ENCODE data around the gene CALN1. TPM values are rescaled to one million over a fixed set of nuclear protein-coding genes. Genes with fewer than 3 reads are reported as not detected.

The CALN1 gene
- total and polyA plus RNA-seq, 2 experiments from 2014 or later = 7.6 to 14.5 TPM

DNA sequence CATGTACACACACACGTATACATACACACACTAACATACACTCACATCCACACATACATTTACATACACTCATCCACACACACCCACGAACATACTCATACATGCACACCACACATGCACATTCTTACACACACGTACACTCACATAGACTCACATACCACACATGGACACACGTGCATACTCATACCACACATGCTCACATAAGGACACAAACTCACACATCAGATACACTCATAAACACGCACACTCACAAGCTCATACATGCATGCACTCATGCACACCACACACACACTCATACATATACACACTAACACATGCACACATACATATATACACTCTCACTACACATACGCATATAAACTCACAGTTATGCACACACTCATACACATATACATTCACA lies 1.2 kb upstream of the CALN1 start (continued):
- no peak for TF ChIP-seq ZNF331 (CRISPR knock-in tag; IDR thresholded peaks at IDR 0.05; ENCODE audit: low read depth)
- no peak for TF ChIP-seq CREB1 (CRISPR knock-in tag; IDR thresholded peaks at IDR 0.05; ENCODE audit: low read depth)
- TF ChIP-seq, protein P1, sequence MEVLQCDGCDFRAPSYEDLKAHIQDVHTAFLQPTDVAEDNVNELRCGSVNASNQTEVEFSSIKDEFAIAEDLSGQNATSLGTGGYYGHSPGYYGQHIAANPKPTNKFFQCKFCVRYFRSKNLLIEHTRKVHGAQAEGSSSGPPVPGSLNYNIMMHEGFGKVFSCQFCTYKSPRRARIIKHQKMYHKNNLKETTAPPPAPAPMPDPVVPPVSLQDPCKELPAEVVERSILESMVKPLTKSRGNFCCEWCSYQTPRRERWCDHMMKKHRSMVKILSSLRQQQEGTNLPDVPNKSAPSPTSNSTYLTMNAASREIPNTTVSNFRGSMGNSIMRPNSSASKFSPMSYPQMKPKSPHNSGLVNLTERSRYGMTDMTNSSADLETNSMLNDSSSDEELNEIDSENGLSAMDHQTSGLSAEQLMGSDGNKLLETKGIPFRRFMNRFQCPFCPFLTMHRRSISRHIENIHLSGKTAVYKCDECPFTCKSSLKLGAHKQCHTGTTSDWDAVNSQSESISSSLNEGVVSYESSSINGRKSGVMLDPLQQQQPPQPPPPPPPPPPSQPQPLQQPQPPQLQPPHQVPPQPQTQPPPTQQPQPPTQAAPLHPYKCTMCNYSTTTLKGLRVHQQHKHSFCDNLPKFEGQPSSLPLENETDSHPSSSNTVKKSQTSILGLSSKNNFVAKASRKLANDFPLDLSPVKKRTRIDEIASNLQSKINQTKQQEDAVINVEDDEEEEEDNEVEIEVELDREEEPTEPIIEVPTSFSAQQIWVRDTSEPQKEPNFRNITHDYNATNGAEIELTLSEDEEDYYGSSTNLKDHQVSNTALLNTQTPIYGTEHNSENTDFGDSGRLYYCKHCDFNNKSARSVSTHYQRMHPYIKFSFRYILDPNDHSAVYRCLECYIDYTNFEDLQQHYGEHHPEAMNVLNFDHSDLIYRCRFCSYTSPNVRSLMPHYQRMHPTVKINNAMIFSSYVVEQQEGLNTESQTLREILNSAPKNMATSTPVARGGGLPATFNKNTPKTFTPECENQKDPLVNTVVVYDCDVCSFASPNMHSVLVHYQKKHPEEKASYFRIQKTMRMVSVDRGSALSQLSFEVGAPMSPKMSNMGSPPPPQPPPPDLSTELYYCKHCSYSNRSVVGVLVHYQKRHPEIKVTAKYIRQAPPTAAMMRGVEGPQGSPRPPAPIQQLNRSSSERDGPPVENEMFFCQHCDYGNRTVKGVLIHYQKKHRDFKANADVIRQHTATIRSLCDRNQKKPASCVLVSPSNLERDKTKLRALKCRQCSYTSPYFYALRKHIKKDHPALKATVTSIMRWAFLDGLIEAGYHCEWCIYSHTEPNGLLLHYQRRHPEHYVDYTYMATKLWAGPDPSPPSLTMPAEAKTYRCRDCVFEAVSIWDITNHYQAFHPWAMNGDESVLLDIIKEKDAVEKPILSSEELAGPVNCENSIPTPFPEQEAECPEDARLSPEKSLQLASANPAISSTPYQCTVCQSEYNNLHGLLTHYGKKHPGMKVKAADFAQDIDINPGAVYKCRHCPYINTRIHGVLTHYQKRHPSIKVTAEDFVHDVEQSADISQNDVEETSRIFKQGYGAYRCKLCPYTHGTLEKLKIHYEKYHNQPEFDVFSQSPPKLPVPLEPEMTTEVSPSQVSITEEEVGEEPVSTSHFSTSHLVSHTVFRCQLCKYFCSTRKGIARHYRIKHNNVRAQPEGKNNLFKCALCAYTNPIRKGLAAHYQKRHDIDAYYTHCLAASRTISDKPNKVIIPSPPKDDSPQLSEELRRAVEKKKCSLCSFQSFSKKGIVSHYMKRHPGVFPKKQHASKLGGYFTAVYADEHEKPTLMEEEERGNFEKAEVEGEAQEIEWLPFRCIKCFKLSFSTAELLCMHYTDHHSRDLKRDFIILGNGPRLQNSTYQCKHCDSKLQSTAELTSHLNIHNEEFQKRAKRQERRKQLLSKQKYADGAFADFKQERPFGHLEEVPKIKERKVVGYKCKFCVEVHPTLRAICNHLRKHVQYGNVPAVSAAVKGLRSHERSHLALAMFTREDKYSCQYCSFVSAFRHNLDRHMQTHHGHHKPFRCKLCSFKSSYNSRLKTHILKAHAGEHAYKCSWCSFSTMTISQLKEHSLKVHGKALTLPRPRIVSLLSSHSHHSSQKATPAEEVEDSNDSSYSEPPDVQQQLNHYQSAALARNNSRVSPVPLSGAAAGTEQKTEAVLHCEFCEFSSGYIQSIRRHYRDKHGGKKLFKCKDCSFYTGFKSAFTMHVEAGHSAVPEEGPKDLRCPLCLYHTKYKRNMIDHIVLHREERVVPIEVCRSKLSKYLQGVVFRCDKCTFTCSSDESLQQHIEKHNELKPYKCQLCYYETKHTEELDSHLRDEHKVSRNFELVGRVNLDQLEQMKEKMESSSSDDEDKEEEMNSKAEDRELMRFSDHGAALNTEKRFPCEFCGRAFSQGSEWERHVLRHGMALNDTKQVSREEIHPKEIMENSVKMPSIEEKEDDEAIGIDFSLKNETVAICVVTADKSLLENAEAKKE (CRISPR knock-in tag; IDR thresholded peaks at IDR 0.05) = no peak
- TF ChIP-seq JUNB (IDR thresholded peaks at IDR 0.05; ENCODE audit: unreplicated experiment) = no peak

DNA sequence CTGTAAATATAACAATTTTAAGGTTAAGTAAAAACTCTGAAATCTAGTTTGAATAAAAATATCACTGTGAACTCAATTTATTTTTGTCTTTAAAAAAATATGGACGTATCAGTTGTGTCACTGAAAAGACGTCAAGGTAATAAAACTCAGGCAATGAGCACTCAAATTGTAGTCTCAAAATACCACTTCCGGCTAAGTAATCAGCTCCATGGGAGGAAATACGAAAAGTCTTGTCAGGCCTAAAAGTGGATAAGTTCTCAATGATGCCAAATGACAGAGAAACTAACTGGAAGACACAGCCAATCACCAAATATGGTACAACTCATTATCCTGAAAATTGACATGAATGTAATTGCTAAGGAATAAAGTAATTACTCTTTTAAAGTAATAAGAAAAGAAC lies 719 bp downstream of the CALN1 start:
- no peaks in the 10 kb centered on the region for H3K79me2 ChIP-seq (replicated peaks; ENCODE audit: insufficient read depth)
- Mint-ChIP-seq H3K4me3 (no peak overlapping the region), H3K27ac (no peak overlapping the region), H3K36me3 (ENCODE audit: low read depth) (no peaks in the 10 kb centered on the region), H3K27me3 (ENCODE audit: insufficient read depth, low read depth, poor library complexity) (peaks cover 6% of the 10 kb centered on the region), H3K4me1 (no peaks in the 10 kb centered on the region), H3K9me3 (no peaks in the 10 kb centered on the region)
- ATAC-seq (no peak), DNase-seq (ENCODE audit: low spot score) (no peak)
- H3K4me3 ChIP-seq = no peak overlapping the region
- no peaks in the 10 kb centered on the region for H3K36me3 ChIP-seq (ENCODE audit: insufficient read depth)
- no peaks in the 10 kb centered on the region for H3K9me2 ChIP-seq (ENCODE audit: insufficient read depth)
- no peaks in the 10 kb centered on the region for H3F3A ChIP-seq (replicated peaks; ENCODE audit: low read depth)
- H3K4me1 ChIP-seq (ENCODE audit: insufficient read depth) = peaks cover 5% of the 10 kb centered on the region; the same call in 1 of the 2 replicates
- H2AFZ ChIP-seq = no peak overlapping the region
- H3K4me2 ChIP-seq = no peak overlapping the region
- no peaks in the 10 kb centered on the region for H3K27me3 ChIP-seq (ENCODE audit: insufficient read depth)
- no peak overlapping the region for H3K27ac ChIP-seq (ENCODE audit: low read depth)
- no peaks in the 10 kb centered on the region for H4K20me1 ChIP-seq (replicated peaks; ENCODE audit: insufficient read depth)
- TF ChIP-seq, protein P1 (CRISPR knock-in tag; IDR thresholded peaks at IDR 0.05) = no peak
- no peak for TF ChIP-seq ZNF331 (CRISPR knock-in tag; IDR thresholded peaks at IDR 0.05; ENCODE audit: low read depth)
- TF ChIP-seq JUNB (IDR thresholded peaks at IDR 0.05; ENCODE audit: unreplicated experiment) = no peak
- no peak for TF ChIP-seq STAT1 (IDR thresholded peaks at IDR 0.05; ENCODE audit: unreplicated experiment)
- TF ChIP-seq, protein P2, sequence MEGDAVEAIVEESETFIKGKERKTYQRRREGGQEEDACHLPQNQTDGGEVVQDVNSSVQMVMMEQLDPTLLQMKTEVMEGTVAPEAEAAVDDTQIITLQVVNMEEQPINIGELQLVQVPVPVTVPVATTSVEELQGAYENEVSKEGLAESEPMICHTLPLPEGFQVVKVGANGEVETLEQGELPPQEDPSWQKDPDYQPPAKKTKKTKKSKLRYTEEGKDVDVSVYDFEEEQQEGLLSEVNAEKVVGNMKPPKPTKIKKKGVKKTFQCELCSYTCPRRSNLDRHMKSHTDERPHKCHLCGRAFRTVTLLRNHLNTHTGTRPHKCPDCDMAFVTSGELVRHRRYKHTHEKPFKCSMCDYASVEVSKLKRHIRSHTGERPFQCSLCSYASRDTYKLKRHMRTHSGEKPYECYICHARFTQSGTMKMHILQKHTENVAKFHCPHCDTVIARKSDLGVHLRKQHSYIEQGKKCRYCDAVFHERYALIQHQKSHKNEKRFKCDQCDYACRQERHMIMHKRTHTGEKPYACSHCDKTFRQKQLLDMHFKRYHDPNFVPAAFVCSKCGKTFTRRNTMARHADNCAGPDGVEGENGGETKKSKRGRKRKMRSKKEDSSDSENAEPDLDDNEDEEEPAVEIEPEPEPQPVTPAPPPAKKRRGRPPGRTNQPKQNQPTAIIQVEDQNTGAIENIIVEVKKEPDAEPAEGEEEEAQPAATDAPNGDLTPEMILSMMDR (conservative IDR thresholded peaks at IDR 0.05; ENCODE audit: low read depth in 2 of 2) = no peak

Measured in GM23338 (cell line).